COR-L47 (cell line): ENCODE results near the gene STAC.

Source experiments
- DNase-seq: peaks from one replicate; lab custom pipeline; 2025; lab: John Stamatoyannopoulos, UW

STAC gene

DNA sequence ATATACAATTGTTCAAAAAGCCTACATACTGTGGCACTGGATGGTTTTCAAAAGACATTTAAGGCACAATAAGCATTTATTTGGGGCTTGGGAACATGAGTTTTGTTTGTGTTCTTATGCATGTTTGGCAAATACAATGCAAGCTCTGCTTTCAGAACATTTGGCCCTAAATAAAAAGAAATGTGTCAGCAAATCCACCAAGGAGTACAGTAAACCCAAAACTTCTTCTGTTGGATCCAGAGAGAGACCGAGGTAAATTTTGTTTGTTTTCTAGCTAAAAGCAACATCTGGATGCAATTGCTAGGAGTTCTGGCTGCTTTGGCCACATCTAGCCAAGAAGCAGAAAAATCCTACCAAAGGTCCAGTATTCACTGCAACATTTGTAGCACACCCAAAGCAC, 215.2 kb downstream of the STAC start:
- no peak for DNase-seq

DNA sequence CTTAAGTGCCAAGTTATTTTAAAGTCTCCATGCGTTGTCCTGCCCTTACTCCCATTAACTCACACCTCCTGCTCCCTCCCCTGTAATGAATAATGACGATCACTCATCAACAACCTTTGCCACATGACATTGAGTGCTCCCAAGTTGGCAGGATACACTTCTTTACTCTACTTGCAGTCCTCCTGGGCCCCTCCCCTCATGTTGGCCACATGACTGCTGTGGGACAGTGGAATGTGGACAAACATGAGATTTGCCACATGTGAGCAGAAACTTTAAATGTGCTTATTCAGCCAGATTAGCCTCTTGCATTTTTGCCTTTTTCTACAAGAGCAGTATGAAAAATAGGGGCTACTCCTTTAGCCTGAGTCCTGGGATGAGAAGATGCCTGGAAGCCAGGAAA, 216.1 kb downstream of the STAC start:
- no peak for DNase-seq

DNA sequence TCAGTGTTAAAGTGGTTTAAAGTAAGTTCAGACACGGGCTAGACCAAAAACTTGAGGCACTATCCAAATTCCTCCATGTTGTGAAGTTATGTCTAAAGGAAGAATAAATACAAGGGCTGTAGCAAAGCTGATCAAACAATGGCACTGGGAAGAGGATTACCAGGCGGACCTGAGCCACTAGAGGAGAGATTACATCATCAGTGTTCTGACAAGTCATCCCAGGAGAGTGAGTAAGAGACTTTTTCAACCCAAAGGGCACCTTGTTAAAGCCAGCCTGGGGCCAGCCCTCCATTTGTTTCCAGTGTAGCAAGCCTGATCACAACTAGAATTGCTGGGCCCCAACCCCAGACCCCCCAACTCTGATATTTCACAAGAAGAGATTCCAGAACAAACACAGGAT, 217.1 kb downstream of the STAC start:
- DNase-seq, result no peak
